GM12878 (cell line): ENCODE data around the gene TPK1. TPM values are rescaled to one million over a fixed set of nuclear protein-coding genes. Genes with fewer than 3 reads are reported as not detected.

Source experiments
- ATAC-seq: fragments of 200-7000 bp; cut with Tn5 transposase; 3 replicates; pipeline ENCODE4 v1.9.1; 2020; ENCODE audit warnings: mild to moderate bottlenecking, moderate library complexity
- BruUV-seq: library from RNA; stranded (reverse); fragments of 400-500 nt; replicated peaks from 2 replicates; lab custom pipeline; 2021; lab: Mats Ljungman, UMichigan
- CTCF ChIA-PET: fragments of 300-600 bp; sonication (Branson Sonifier 250); formaldehyde crosslinking; extraction: SDS; loops from one replicate; lab custom pipeline; 2021; ENCODE audit warnings: inconsistent platforms; lab: Yijun Ruan, JAX
- POLR2A ChIA-PET: fragments of 350-600 bp; formaldehyde crosslinking; extraction: SDS; loops from one replicate; lab custom pipeline; 2021; ENCODE audit warnings: inconsistent platforms; lab: Charles Lee
- RAD21 ChIA-PET: fragments of 300-600 bp; sonication (Branson Sonifier 250); formaldehyde crosslinking; loops from one replicate; lab custom pipeline; 2023; ENCODE audit warnings: antibody characterized with exemption; ENCODE audit not compliant: unreplicated experiment; lab: Charles Lee
- SMC1A ChIA-PET: fragments of 300-600 bp; sonication (Branson Sonifier 250); formaldehyde crosslinking; loops from one replicate; lab custom pipeline; 2023; ENCODE audit not compliant: unreplicated experiment, uncharacterized antibody; lab: Charles Lee
- DNase-seq: peaks from one replicate; pipeline ENCODE4 v3.0.0-alpha.2; 2011; ENCODE audit warnings: low read depth, low spot score
- FAIRE-seq: peaks from 3 replicates; lab custom pipeline; 2011; peaks lifted over from hg19 to GRCh38; lab: Jason Lieb, UNC
- H2AFZ ChIP-seq: 2 replicates; pipeline ENCODE4 v1.6.0; 2011; ENCODE audit warnings: low read depth, low read length, control low read depth; ENCODE audit not compliant: control insufficient read depth
- H3K27ac ChIP-seq: 2 replicates; pipeline ENCODE4 v1.5.1; 2011; ENCODE audit warnings: control low read depth; ENCODE audit not compliant: control insufficient read depth, insufficient read depth
- H3K27me3 ChIP-seq, 2 experiments: replicated peaks in 1 of 2; 2 replicates each; pipeline versions ENCODE4 v1.6.0 to v1.6.1; 2011; ENCODE audit warnings: low read length in 1 of 2; ENCODE audit not compliant: control insufficient read depth in 2 of 2, insufficient read depth in 2 of 2
- H3K36me3 ChIP-seq, 2 experiments: 2 replicates each; pipeline ENCODE4 v1.5.1; 2011; ENCODE audit warnings: low read length in 1 of 2; ENCODE audit not compliant: control insufficient read depth in 2 of 2, insufficient read depth in 2 of 2
- H3K4me1 ChIP-seq: 2 replicates; pipeline ENCODE4 v1.6.1; 2011; ENCODE audit warnings: mild to moderate bottlenecking, low read length, moderate library complexity, mixed read lengths; ENCODE audit not compliant: control insufficient read depth, insufficient read depth
- H3K4me2 ChIP-seq: 2 replicates; pipeline ENCODE4 v1.6.0; 2011; ENCODE audit warnings: control low read depth; ENCODE audit not compliant: control insufficient read depth, insufficient read depth
- H3K4me3 ChIP-seq: fragments of 200-600 bp; sonication (generic); 2 replicates; pipeline ENCODE4 v1.5.1; 2016
- H3K79me2 ChIP-seq: 2 replicates; pipeline ENCODE4 v1.6.0; 2011; ENCODE audit warnings: low read length; ENCODE audit not compliant: control insufficient read depth, insufficient read depth
- H3K9ac ChIP-seq: 2 replicates; pipeline ENCODE4 v1.8.0; 2011; ENCODE audit warnings: low read length, control low read depth, mixed read lengths; ENCODE audit not compliant: control insufficient read depth, insufficient read depth
- H3K9me3 ChIP-seq: replicated peaks from 3 replicates; pipeline ENCODE4 v1.5.1; 2011; ENCODE audit warnings: mild to moderate bottlenecking, low read length; ENCODE audit not compliant: control insufficient read depth, insufficient read depth
- H4K20me1 ChIP-seq: 2 replicates; pipeline ENCODE4 v1.6.0; 2011; ENCODE audit not compliant: control insufficient read depth, insufficient read depth
- IKZF2 ChIP-seq, 2 experiments: fragments of 450-650 bp; IDR thresholded peaks; 2 replicates each; pipeline ENCODE4 v1.6.1; 2017; ENCODE audit warnings: mild to moderate bottlenecking in 2 of 2, moderate library complexity in 2 of 2
- MTA2 ChIP-seq: fragments of 450-650 bp; IDR thresholded peaks from 2 replicates; pipeline ENCODE4 v1.6.1; 2016; ENCODE audit warnings: low read depth, mild to moderate bottlenecking, moderate library complexity
- NFXL1 ChIP-seq: fragments of 450-650 bp; IDR thresholded peaks from 2 replicates; pipeline ENCODE4 v1.6.1; 2017; ENCODE audit warnings: antibody characterized with exemption, mild to moderate bottlenecking, borderline replicate concordance
- SMAD5 ChIP-seq: IDR thresholded peaks from 2 replicates; pipeline ENCODE4 v1.6.1; 2016; ENCODE audit warnings: antibody characterized with exemption, low read depth
- WGBS: methylation state at CpG from one replicate; pipeline ENCODE4 v1.1.6; 2016; ENCODE audit warnings: low lambda C conversion rate; ENCODE audit not compliant: insufficient replicate concordance, insufficient coverage; ENCODE audit errors: missing lambda C conversion rate; 5-methylcytosine and 5-hydroxymethylcytosine counted together
- in situ Hi-C: fragments of 300-500 bp; cut with MboI; formaldehyde crosslinking; loops from 9 replicates; pipeline ENCODE4 v1.14.3; 2018; ENCODE audit warnings: mixed read lengths
- intact Hi-C: fragments of 100-400 bp; cut with micrococcal nuclease; formaldehyde crosslinking; loops from one replicate; pipeline ENCODE4 v1.14.2; 2022; ENCODE audit not compliant: unreplicated experiment
- polyA plus RNA-seq, 11 experiments: library from polyadenylated mRNA; depleted of rRNA in 4 of 11; unstranded in 6 of 11; stranded (reverse) in 5 of 11; fragments of >200 nt; fragmentation: Nextera tagmentation in 4 of 11; fragmentation: Illumina TruSeq in 1 of 11; extraction: Ambion mirVana in 4 of 11; extraction: Trizol in 1 of 11; gene quantifications; 1 replicate in 1 of 11; 2 replicates in 10 of 11; pipeline versions ENCODE4 v1.2.1 to v1.2.3, GENCODE V29; 2011 to 2016; ENCODE audit warnings: inconsistent platforms in 2 of 11, missing spikeins in 2 of 11, low read depth in 1 of 11
- total RNA-seq, 4 experiments: library from RNA; depleted of rRNA in 3 of 4; stranded (reverse); fragments of >200 nt in 3 of 4; fragmentation: Illumina TruSeq in 1 of 4; extraction: Trizol in 1 of 4; gene quantifications; 2 replicates each; pipeline versions ENCODE4 v1.2.1 to v1.2.3, GENCODE V29; 2013 to 2021
- TF ChIP-seq, protein P1 (sequence below): IDR thresholded peaks from 2 replicates; pipeline ENCODE4 v1.6.1; 2011; ENCODE audit warnings: borderline replicate concordance, low read depth, mild to moderate bottlenecking, moderate library complexity, low read length; ENCODE audit not compliant: insufficient read depth, poor library complexity, severe bottlenecking
- TF ChIP-seq, protein P2 (sequence below): fragments of 450-650 bp; formaldehyde crosslinking; IDR thresholded peaks from 2 replicates; pipeline ENCODE4 v1.5.0; 2022; ENCODE audit warnings: mild to moderate bottlenecking, missing genetic modification characterization

Gene TPK1
- total and polyA plus RNA-seq, 10 of the 15 experiments (the other 5 are each of a cell fraction or from before 2014, with no cell fraction given) = 7.1 to 19.0 (median 9.3) TPM

GRCh38 chr7:144709066-144709465 is 126.8 kb downstream of the TPK1 start:
- H2AFZ ChIP-seq = no peak overlapping the region
- WGBS = 32% methylated on average over 1 of the region's 1 CpG
- H3K4me1 ChIP-seq = no peaks in the 10 kb centered on the region
- TF ChIP-seq, protein P1, sequence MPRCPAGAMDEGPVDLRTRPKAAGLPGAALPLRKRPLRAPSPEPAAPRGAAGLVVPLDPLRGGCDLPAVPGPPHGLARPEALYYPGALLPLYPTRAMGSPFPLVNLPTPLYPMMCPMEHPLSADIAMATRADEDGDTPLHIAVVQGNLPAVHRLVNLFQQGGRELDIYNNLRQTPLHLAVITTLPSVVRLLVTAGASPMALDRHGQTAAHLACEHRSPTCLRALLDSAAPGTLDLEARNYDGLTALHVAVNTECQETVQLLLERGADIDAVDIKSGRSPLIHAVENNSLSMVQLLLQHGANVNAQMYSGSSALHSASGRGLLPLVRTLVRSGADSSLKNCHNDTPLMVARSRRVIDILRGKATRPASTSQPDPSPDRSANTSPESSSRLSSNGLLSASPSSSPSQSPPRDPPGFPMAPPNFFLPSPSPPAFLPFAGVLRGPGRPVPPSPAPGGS = no peak
- no peak for TF ChIP-seq SMAD5
- H3K27me3 ChIP-seq = no peaks in the 10 kb centered on the region
- ChIA-PET POLR2A (no interaction called here), CTCF (interaction anchor here (0.6 to 1.5 kb wide), 2 partner anchors 29 to 212 kb away, joined by 3 read pairs; no protein-coding TSS in a partner anchor), RAD21 (no interaction called here), SMC1A (no interaction called here)
- intact Hi-C loops = no loop called here
- no peak for FAIRE-seq
- H3K4me2 ChIP-seq = no peak overlapping the region
- BruUV-seq = no TSS peak
- H3K9me3 ChIP-seq = no peaks in the 10 kb centered on the region
- no peak overlapping the region for H3K4me3 ChIP-seq
- no peak overlapping the region for H3K9ac ChIP-seq
- no peaks in the 10 kb centered on the region for H4K20me1 ChIP-seq
- in situ Hi-C loops = no loop called here
- no peaks in the 10 kb centered on the region for H3K79me2 ChIP-seq
- ATAC-seq = no peak
- DNase-seq = no peak
- H3K36me3 ChIP-seq = no peaks in the 10 kb centered on the region
- H3K27ac ChIP-seq = no peak overlapping the region

GRCh38 chr7:144691240-144691639 is 144.6 kb downstream of the TPK1 start:
- no peak overlapping the region for H3K9ac ChIP-seq
- intact Hi-C loops = no loop called here
- in situ Hi-C loops = no loop called here
- SMC1A ChIA-PET = no interaction called here
- H3K27ac ChIP-seq = no peak overlapping the region
- H2AFZ ChIP-seq = no peak overlapping the region
- no peaks in the 10 kb centered on the region for H3K79me2 ChIP-seq
- TF ChIP-seq IKZF2 (IDR thresholded peaks at IDR 0.05) = 0 out of 4 replicates have a peak, but pooled peaks of 1 of the 2 experiments have one; percentile 32
- TF ChIP-seq MTA2 = peak; percentile 45; the same call in 1 of the 2 replicates
- no peak for TF ChIP-seq NFXL1
- TF ChIP-seq, protein P2, sequence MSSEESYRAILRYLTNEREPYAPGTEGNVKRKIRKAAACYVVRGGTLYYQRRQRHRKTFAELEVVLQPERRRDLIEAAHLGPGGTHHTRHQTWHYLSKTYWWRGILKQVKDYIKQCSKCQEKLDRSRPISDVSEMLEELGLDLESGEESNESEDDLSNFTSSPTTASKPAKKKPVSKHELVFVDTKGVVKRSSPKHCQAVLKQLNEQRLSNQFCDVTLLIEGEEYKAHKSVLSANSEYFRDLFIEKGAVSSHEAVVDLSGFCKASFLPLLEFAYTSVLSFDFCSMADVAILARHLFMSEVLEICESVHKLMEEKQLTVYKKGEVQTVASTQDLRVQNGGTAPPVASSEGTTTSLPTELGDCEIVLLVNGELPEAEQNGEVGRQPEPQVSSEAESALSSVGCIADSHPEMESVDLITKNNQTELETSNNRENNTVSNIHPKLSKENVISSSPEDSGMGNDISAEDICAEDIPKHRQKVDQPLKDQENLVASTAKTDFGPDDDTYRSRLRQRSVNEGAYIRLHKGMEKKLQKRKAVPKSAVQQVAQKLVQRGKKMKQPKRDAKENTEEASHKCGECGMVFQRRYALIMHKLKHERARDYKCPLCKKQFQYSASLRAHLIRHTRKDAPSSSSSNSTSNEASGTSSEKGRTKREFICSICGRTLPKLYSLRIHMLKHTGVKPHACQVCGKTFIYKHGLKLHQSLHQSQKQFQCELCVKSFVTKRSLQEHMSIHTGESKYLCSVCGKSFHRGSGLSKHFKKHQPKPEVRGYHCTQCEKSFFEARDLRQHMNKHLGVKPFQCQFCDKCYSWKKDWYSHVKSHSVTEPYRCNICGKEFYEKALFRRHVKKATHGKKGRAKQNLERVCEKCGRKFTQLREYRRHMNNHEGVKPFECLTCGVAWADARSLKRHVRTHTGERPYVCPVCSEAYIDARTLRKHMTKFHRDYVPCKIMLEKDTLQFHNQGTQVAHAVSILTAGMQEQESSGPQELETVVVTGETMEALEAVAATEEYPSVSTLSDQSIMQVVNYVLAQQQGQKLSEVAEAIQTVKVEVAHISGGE (CRISPR knock-in tag) = no peak
- H3K4me1 ChIP-seq = no peaks in the 10 kb centered on the region
- no peak for FAIRE-seq
- H3K4me2 ChIP-seq = no peak overlapping the region
- H3K4me3 ChIP-seq = no peak overlapping the region
- peak; percentile 21; the same call in 2 of the 3 replicates for ATAC-seq
- POLR2A ChIA-PET = no interaction called here
- no peaks in the 10 kb centered on the region for H3K36me3 ChIP-seq
- H3K9me3 ChIP-seq = no peaks in the 10 kb centered on the region
- no peak for DNase-seq
- H4K20me1 ChIP-seq = no peaks in the 10 kb centered on the region
- BruUV-seq = no TSS peak
- CTCF ChIA-PET = no interaction called here
- H3K27me3 ChIP-seq = no peaks in the 10 kb centered on the region
- RAD21 ChIA-PET = no interaction called here
